GM10248 (cell line): ENCODE results near the gene BMP7.
"Not testable (repeated sequence)": the region's sequence is repeated elsewhere in the genome, so short reads cannot be mapped to it uniquely, and the experiment has no call there.

Experiments used
- CTCF ChIA-PET: fragments of 300-600 bp; sonication (Branson Sonifier 250); formaldehyde crosslinking; extraction: SDS; loops from one replicate; lab custom pipeline; 2021; ENCODE audit warnings: antibody characterized with exemption; lab: Yijun Ruan, JAX
- POLR2A ChIA-PET: fragments of 350-650 bp; sonication (Branson Sonifier 250); formaldehyde crosslinking; extraction: SDS; loops from one replicate; lab custom pipeline; 2020; ENCODE audit warnings: antibody characterized with exemption; lab: Yijun Ruan, JAX
- DNase-seq: peaks from one replicate; pipeline ENCODE4 v3.0.0; 2012; ENCODE audit errors: extremely low spot score
- CTCF ChIP-seq: IDR thresholded peaks from 2 replicates; pipeline ENCODE4 v1.5.1; 2012; ENCODE audit warnings: mild to moderate bottlenecking, low read depth; ENCODE audit errors: extremely low read depth, missing control alignments, control extremely low read depth

Gene BMP7

GRCh38 chr20:57162362-57162652 is 104.1 kb downstream of the BMP7 start:
- ChIA-PET POLR2A (no interaction called here), CTCF (interaction anchor here (1.1 kb wide), 1 partner anchor 15 kb away, joined by 3 read pairs; no protein-coding TSS in a partner anchor)
- no peak for DNase-seq
- no peak for TF ChIP-seq CTCF

- CTCF ChIA-PET = no interaction called here
- POLR2A ChIA-PET = no interaction called here
- no peak for TF ChIP-seq CTCF
- DNase-seq = no peak
These were observed 104.7 kb downstream of the BMP7 start for GRCh38 chr20:57161478-57162361.

- CTCF ChIA-PET = no interaction called here
- POLR2A ChIA-PET = no interaction called here
- DNase-seq = no peak
- TF ChIP-seq CTCF = no peak
These were observed 105.5 kb downstream of the BMP7 start for GRCh38 chr20:57160985-57161384.

- POLR2A ChIA-PET = no interaction called here
- CTCF ChIA-PET = no interaction called here
- DNase-seq = no peak
- no peak for TF ChIP-seq CTCF
These were observed 106.4 kb downstream of the BMP7 start for GRCh38 chr20:57159945-57160610.

- ChIA-PET CTCF (no interaction called here), POLR2A (interaction anchor here (0.6 kb wide), 1 partner anchor 10 kb away, joined by 3 read pairs; no protein-coding TSS in a partner anchor)
- DNase-seq = no peak
- TF ChIP-seq CTCF = no peak
These were observed 107.1 kb downstream of the BMP7 start for GRCh38 chr20:57159193-57159851.

GRCh38 chr20:57158474-57158873 is 108.0 kb downstream of the BMP7 start:
- ChIA-PET CTCF (no interaction called here), POLR2A (no interaction called here)
- TF ChIP-seq CTCF = no peak
- DNase-seq = no peak

GRCh38 chr20:57157787-57158186 is 108.7 kb downstream of the BMP7 start:
- DNase-seq, POLR2A ChIA-PET, CTCF ChIA-PET: not testable (repeated sequence)
